ENCODE data around the gene BBOX1. TPM values are rescaled to one million over a fixed set of nuclear protein-coding genes. Genes with fewer than 3 reads are reported as not detected.

Gene BBOX1
- total and polyA plus RNA-seq, 2 of the 8 experiments (the other 6 are each of a cell fraction or from before 2014, with no cell fraction given) = not detected

GRCh38 chr11:27075655-27076054 is 35.0 kb downstream of the BBOX1 start (continued):
- TF ChIP-seq CHD7 (IDR thresholded peaks at IDR 0.05; ENCODE audit: insufficient replicate concordance, low read length) = no peak
- no peak for TF ChIP-seq RNF2 (IDR thresholded peaks at IDR 0.05; ENCODE audit: borderline replicate concordance, low read depth, low read length, missing control alignments, poor library complexity, severe bottlenecking)
- TF ChIP-seq TCF12 (IDR thresholded peaks at IDR 0.05; ENCODE audit: low read depth, low read length) = no peak
- TF ChIP-seq CBX8 (IDR thresholded peaks at IDR 0.05; ENCODE audit: borderline replicate concordance, low read depth, low read length) = no peak
- no peak for TF ChIP-seq KDM4A (IDR thresholded peaks at IDR 0.05; ENCODE audit: low read depth, low read length, severe bottlenecking)
- TF ChIP-seq BCL11A (IDR thresholded peaks at IDR 0.05; ENCODE audit: low read depth in 2 of 2, low read length in 2 of 2) = no peak
- TF ChIP-seq CBX5 (IDR thresholded peaks at IDR 0.05; ENCODE audit: low read depth, low read length) = no peak
- TF ChIP-seq TBP (IDR thresholded peaks at IDR 0.05; ENCODE audit: low read depth, low read length) = no peak
- no peak for TF ChIP-seq YY1 (IDR thresholded peaks at IDR 0.05; ENCODE audit: low read depth, low read length)
- TF ChIP-seq SP4 (IDR thresholded peaks at IDR 0.05; ENCODE audit: low read length) = no peak
- no peak for TF ChIP-seq JUND (IDR thresholded peaks at IDR 0.05; ENCODE audit: low read length)

Data from H1 (cell line).